Vagina (tissue), 2 donors: Measurements from ENCODE around the gene SNRPA1. TPM values are rescaled to one million over a fixed set of nuclear protein-coding genes. Genes with fewer than 3 reads are reported as not detected.

ENCODE experiments used
- DNase-seq, 2 donors: peaks; one replicate each; pipeline ENCODE4 v3.0.0-alpha.2; 2017; ENCODE audit errors: extremely low spot score in 2 of 2
- H3K27ac ChIP-seq: fragments of 200-600 bp; sonication (generic); one replicate; pipeline ENCODE4 v1.5.1; 2019
- H3K27me3 ChIP-seq: fragments of 200-600 bp; sonication (generic); one replicate; pipeline ENCODE4 v1.5.1; 2019
- H3K36me3 ChIP-seq, 2 donors: fragments of 200-600 bp; sonication (generic); one replicate each; pipeline ENCODE4 v1.5.1; 2017 to 2019
- H3K4me1 ChIP-seq: fragments of 200-600 bp; sonication (generic); one replicate; pipeline ENCODE4 v1.5.1; 2019
- H3K4me3 ChIP-seq, 2 donors: fragments of 200-600 bp; sonication (generic); 1 replicate in 1 of 2; 2 replicates in 1 of 2; pipeline ENCODE4 v1.5.1; 2016 to 2019
- H3K9me3 ChIP-seq: fragments of 200-600 bp; sonication (generic); one replicate; pipeline ENCODE4 v1.5.1; 2019
- POLR2A ChIP-seq, 2 donors: fragments of 450-650 bp; IDR thresholded peaks; one replicate each; pipeline ENCODE4 v1.6.1; 2017; ENCODE audit warnings: antibody characterized with exemption in 2 of 2, mild to moderate bottlenecking in 2 of 2, moderate library complexity in 2 of 2
- POLR2AphosphoS5 ChIP-seq, 2 donors: sonication (generic); formaldehyde crosslinking; IDR thresholded peaks; one replicate each; pipeline ENCODE4 v1.9.0; 2017; ENCODE audit warnings: antibody characterized with exemption in 2 of 2, mild to moderate bottlenecking in 2 of 2, low read depth in 1 of 2; ENCODE audit not compliant: insufficient read depth in 1 of 2
- intact Hi-C: fragments of 100-400 bp; cut with DNase I; formaldehyde crosslinking; loops from one replicate; pipeline ENCODE4 v1.15.1; 2023
- total RNA-seq: library from RNA; depleted of rRNA; stranded (reverse); fragments of >200 nt; gene quantifications from one replicate; pipeline ENCODE4 v1.2.3, GENCODE V29; 2016
- TF ChIP-seq, protein P1 (sequence below), 3 experiments: fragments of 450-650 bp in 2 of 3; fragments of 200-600 bp in 1 of 3; sonication (generic) in 1 of 3; IDR thresholded peaks; one replicate each; pipeline ENCODE4 v1.5.1; 2017 to 2019; ENCODE audit warnings: antibody characterized with exemption in 3 of 3, mild to moderate bottlenecking in 2 of 3, moderate library complexity in 2 of 3

SNRPA1 gene
- total RNA-seq, 1 donor from 2014 or later: 30.7 TPM

DNA sequence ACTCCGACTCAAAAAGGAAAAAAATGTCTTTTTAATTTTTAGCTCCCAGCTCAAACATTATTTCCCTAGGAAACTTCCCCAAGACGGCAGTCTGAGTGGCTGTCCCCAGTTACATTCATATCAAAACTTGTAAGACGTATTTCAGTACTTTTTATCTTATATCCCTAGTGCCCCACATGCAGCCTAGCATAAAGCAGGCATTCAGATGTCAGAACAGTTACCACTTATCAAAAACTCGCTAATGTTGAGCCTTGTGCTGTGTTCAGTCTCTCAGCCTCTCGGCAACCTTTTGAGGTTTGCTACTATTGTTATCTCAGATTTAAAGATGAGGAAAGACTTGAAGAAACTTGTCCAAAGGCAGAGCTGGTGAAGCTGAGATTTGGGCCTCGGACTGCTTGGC lies 11.1 kb downstream of the SNRPA1 start:
- intact Hi-C loops: no loop called here
- Histone ChIP-seq H3K36me3 (peaks cover 3 to 73% of the 10 kb centered on the region in 2 donors), H3K27me3 (no peaks in the 10 kb centered on the region), H3K4me3 (no peak overlapping the region), H3K27ac (no peak overlapping the region), H3K9me3 (no peaks in the 10 kb centered on the region), H3K4me1 (no peaks in the 10 kb centered on the region)
- DNase-seq: no peak
- TF ChIP-seq POLR2A (IDR thresholded peaks at IDR 0.05): no peak
- TF ChIP-seq, protein P1, sequence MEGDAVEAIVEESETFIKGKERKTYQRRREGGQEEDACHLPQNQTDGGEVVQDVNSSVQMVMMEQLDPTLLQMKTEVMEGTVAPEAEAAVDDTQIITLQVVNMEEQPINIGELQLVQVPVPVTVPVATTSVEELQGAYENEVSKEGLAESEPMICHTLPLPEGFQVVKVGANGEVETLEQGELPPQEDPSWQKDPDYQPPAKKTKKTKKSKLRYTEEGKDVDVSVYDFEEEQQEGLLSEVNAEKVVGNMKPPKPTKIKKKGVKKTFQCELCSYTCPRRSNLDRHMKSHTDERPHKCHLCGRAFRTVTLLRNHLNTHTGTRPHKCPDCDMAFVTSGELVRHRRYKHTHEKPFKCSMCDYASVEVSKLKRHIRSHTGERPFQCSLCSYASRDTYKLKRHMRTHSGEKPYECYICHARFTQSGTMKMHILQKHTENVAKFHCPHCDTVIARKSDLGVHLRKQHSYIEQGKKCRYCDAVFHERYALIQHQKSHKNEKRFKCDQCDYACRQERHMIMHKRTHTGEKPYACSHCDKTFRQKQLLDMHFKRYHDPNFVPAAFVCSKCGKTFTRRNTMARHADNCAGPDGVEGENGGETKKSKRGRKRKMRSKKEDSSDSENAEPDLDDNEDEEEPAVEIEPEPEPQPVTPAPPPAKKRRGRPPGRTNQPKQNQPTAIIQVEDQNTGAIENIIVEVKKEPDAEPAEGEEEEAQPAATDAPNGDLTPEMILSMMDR (IDR thresholded peaks at IDR 0.05): no peak
- no peak for TF ChIP-seq POLR2AphosphoS5 (IDR thresholded peaks at IDR 0.05; ENCODE audit: insufficient read depth in 1 of 2, low read depth in 1 of 2)

DNA sequence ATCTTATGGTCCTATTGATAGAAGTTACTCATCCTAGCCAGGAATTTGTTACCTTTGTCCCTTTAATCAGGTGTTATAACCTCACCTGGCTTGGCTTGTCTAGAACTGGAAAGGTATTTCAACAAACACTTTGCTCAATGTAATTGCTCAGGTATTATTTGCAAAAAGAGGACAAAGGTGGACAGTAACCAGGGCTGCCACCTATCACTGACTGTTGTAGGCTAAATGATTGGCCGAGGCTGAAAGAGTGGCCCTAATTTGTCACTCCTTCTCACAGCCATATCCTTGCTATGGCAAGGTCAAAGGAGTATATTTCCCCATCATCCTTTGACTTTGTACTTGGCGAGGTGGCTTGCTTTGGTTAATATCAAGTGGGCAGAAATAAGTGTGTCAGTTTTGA lies 15.0 kb downstream of the SNRPA1 start:
- Histone ChIP-seq H3K36me3 (peaks cover 3 to 46% of the 10 kb centered on the region in 2 donors), H3K27ac (no peak overlapping the region), H3K4me1 (peaks cover 19% of the 10 kb centered on the region), H3K4me3 (no peak overlapping the region), H3K27me3 (no peaks in the 10 kb centered on the region), H3K9me3 (no peaks in the 10 kb centered on the region)
- intact Hi-C loops: no loop called here
- TF ChIP-seq POLR2AphosphoS5 (IDR thresholded peaks at IDR 0.05; ENCODE audit: insufficient read depth in 1 of 2, low read depth in 1 of 2): no peak
- TF ChIP-seq POLR2A (IDR thresholded peaks at IDR 0.05): no peak
- DNase-seq: no peak

DNA sequence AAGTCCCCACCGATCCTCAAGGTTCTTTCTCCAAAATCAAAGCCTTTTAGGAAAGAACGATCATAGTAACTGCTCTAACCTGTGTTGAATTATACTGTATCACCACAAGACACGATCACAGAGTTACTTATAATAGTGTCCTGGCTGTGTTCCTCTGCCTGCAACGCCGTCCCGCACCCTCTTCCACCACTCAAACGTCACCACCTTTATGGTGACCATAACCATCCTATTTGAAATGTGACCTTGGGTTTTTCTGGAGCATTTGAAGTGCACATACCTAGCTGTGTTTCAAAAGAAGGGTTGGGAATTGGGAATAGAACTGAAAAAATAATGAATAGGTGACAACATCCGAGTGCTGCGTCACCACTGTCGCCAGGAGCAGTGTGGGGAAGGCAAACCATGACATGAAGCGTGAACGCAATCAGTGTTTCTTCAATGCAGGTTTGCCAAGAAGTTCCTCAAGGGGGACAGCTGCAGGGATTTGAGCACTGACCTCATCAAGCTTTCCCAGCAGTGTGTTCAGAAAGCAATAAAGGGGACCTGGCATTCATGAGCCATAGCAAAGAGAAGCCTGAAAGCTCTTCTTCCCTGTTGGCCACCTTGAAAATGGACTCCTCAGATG lies 17.0 kb downstream of the SNRPA1 start:
- DNase-seq: no peak
- Histone ChIP-seq H3K4me1 (peaks cover 19% of the 10 kb centered on the region), H3K27ac (peak overlapping the region; percentile 82), H3K36me3 (peaks cover 0 to 46% of the 10 kb centered on the region in 2 donors), H3K4me3 (peak overlapping the region; percentile 87 to 94), H3K9me3 (no peaks in the 10 kb centered on the region), H3K27me3 (no peaks in the 10 kb centered on the region)
- TF ChIP-seq POLR2A (IDR thresholded peaks at IDR 0.05) (no peak), POLR2AphosphoS5 (IDR thresholded peaks at IDR 0.05; ENCODE audit: insufficient read depth in 1 of 2, low read depth in 1 of 2) (no peak)
- TF ChIP-seq, protein P1 (IDR thresholded peaks at IDR 0.05): no peak
- intact Hi-C loops: no loop called here

DNA sequence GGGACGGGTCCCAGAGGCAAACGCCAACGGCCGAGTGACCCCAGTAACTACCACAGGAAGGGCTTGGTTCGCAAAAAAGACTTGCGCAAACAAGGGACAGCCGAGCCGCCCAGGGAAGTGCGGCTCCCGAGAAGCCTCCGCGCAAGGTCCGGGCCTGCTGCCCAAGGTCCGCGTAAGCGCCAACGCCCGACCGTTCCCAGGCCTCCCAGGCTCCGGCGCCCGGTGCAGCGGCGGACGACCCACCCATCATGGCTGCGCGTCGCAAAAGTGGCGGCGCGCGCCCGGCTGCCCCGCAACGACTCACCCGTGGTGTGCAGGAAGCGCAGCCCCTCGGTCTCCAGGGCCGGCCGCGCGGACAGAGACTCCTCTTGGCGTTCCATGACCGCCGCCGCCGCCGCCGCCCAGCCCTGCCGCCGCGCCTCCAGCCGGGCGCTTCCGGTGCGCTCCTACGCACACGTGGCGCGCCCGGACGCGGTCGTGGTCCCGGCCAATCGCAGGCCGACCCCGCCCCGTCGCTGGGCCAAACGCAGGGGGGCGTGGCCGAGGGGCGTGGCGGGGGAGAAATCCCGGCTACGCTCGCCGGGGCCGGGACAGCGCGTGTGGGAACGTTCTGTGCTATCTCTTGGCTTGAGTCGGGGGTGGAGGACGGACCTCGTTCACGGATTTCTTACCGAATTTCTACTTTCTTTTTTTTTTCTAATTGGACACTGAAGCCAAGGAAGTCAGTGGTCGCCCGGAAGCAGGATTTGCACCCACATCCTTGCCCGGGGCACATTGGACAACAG lies 17.8 kb downstream of the SNRPA1 start, which contains the start of gene SELENOS:
SELENOS (minus strand) TSS at position 448 of the 785 bp plus-strand sequence; CDS start at position 380, 68 bp downstream.
- Histone ChIP-seq H3K36me3 (peaks cover 0 to 46% of the 10 kb centered on the region in 2 donors), H3K27ac (peak within 1 kb of the TSS; percentile 82), H3K9me3 (no peaks in the 10 kb centered on the region), H3K4me3 (peak within 1 kb of the TSS; percentile 87 to 94), H3K27me3 (no peaks in the 10 kb centered on the region), H3K4me1 (peaks cover 19% of the 10 kb centered on the region)
- TF ChIP-seq POLR2A (IDR thresholded peaks at IDR 0.05): peak in 1 of 2 donors; percentile 93
- peak in 1 of 2 donors; percentile 77 for TF ChIP-seq POLR2AphosphoS5 (IDR thresholded peaks at IDR 0.05; ENCODE audit: insufficient read depth in 1 of 2, low read depth in 1 of 2)
- TF ChIP-seq, protein P1 (IDR thresholded peaks at IDR 0.05): peak in 1 of 3 experiments; percentile 28
- DNase-seq: no peak
- intact Hi-C loops: no loop called here

DNA sequence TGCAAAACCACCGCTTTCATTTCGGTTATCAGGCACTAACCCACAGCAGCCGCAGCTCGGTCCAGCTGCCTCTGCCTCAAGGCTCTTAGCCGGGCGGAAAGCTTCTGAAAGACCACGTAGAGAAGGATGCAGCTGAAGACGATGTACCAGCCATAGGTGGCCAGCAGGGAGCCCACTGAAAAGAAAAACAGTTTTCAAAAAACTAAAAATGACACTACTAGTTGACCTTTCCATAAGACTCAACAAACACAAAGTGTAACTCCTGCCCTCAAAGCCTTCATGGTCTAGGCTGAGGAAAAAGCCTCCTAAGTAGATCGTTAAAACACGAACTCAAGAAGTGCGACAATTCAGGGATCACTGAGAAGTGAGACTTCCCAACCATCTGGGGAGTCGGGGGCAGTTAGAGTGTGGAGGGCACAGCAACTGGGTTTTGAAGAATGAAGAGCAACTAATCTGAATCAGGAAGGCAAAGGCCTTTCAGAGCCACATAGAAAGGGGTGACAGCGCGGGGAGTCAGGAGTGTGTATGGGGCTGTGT lies 18.5 kb downstream of the SNRPA1 start:
- TF ChIP-seq POLR2AphosphoS5 (IDR thresholded peaks at IDR 0.05; ENCODE audit: insufficient read depth in 1 of 2, low read depth in 1 of 2): no peak
- no peak for TF ChIP-seq POLR2A (IDR thresholded peaks at IDR 0.05)
- TF ChIP-seq, protein P1 (IDR thresholded peaks at IDR 0.05): peak in 1 of 3 experiments; percentile 14
- Histone ChIP-seq H3K4me3 (peak overlapping the region; percentile 87 to 94), H3K9me3 (no peaks in the 10 kb centered on the region), H3K27me3 (no peaks in the 10 kb centered on the region), H3K27ac (peak overlapping the region; percentile 82), H3K36me3 (peaks cover 2 to 45% of the 10 kb centered on the region in 2 donors), H3K4me1 (peaks cover 19% of the 10 kb centered on the region)
- no peak for DNase-seq
- intact Hi-C loops: no loop called here
